ENCODE results near the gene ZMYM2.

DNA sequence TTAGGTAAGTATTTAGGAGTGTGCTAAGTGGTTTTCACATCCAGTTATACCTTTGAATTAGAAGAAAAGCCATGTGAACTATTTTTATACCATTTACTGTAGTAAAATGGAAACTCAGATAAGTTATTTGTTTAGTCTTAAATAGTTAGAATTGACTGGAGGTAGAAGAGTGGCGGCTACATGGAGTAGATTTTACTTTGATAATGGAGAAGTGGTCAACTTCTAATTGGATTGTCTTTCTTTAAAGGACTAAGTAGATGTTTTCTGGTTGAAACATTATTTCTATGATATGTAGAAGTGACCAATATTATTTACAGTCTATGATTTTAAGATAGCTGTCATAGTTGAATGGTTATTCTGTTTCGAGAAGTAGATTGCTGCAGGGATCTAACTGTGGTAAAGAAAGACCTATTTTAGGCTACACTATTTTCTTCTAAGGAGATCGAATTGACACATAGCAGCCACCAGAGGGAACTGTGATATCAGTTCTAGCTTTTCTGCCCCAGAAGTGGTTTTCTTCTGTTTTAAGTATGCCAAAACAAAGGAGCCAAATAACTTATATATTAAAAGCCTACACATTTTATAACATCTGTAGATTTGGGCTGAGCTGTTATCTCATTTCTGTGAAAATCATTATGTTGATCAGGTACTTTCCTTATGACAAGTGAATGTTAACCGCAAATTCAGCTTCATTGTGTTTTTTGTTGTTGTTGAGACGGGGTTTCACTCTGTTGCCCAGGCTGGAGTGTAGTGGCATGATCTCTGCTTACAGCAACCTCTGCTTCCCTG, 26.1 kb downstream of the ZMYM2 start:
- TF ChIP-seq, protein P1, sequence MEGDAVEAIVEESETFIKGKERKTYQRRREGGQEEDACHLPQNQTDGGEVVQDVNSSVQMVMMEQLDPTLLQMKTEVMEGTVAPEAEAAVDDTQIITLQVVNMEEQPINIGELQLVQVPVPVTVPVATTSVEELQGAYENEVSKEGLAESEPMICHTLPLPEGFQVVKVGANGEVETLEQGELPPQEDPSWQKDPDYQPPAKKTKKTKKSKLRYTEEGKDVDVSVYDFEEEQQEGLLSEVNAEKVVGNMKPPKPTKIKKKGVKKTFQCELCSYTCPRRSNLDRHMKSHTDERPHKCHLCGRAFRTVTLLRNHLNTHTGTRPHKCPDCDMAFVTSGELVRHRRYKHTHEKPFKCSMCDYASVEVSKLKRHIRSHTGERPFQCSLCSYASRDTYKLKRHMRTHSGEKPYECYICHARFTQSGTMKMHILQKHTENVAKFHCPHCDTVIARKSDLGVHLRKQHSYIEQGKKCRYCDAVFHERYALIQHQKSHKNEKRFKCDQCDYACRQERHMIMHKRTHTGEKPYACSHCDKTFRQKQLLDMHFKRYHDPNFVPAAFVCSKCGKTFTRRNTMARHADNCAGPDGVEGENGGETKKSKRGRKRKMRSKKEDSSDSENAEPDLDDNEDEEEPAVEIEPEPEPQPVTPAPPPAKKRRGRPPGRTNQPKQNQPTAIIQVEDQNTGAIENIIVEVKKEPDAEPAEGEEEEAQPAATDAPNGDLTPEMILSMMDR (IDR thresholded peaks at IDR 0.05; ENCODE audit: extremely low read depth in 1 of 2, insufficient read depth in 1 of 2, low read depth in 1 of 2, low read length in 2 of 2), result peak; percentile 27 to 50
- TF ChIP-seq POLR2A (IDR thresholded peaks at IDR 0.05; ENCODE audit: low read depth, low read length) (no peak), EZH2 (IDR thresholded peaks at IDR 0.05; ENCODE audit: borderline replicate concordance, low read depth, low read length, severe bottlenecking) (no peak), FOS (IDR thresholded peaks at IDR 0.05; ENCODE audit: borderline replicate concordance, insufficient read depth, low read length) (no peak), POLR2AphosphoS5 (IDR thresholded peaks at IDR 0.05; ENCODE audit: insufficient read depth, low read depth, low read length) (no peak)
- TF ChIP-seq, protein P2, sequence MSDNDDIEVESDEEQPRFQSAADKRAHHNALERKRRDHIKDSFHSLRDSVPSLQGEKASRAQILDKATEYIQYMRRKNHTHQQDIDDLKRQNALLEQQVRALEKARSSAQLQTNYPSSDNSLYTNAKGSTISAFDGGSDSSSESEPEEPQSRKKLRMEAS (IDR thresholded peaks at IDR 0.05; ENCODE audit: insufficient read depth, insufficient read length), result no peak
